Uterus (tissue), 2 donors: Measurements from ENCODE around the gene C1QTNF6.

Experiments used
- CTCF ChIP-seq, 4 experiments: fragments of 200-600 bp in 2 of 4; fragments of 450-650 bp in 2 of 4; sonication (generic) in 2 of 4; IDR thresholded peaks; one replicate each; pipeline ENCODE4 v1.5.1; 2016 to 2019; ENCODE audit warnings: antibody characterized with exemption in 4 of 4, mild to moderate bottlenecking in 2 of 4, moderate library complexity in 1 of 4
- POLR2A ChIP-seq, 2 donors: fragments of 450-650 bp; IDR thresholded peaks; one replicate each; pipeline ENCODE4 v1.6.1; 2016; ENCODE audit warnings: antibody characterized with exemption in 2 of 2, mild to moderate bottlenecking in 1 of 2, moderate library complexity in 1 of 2

DNA sequence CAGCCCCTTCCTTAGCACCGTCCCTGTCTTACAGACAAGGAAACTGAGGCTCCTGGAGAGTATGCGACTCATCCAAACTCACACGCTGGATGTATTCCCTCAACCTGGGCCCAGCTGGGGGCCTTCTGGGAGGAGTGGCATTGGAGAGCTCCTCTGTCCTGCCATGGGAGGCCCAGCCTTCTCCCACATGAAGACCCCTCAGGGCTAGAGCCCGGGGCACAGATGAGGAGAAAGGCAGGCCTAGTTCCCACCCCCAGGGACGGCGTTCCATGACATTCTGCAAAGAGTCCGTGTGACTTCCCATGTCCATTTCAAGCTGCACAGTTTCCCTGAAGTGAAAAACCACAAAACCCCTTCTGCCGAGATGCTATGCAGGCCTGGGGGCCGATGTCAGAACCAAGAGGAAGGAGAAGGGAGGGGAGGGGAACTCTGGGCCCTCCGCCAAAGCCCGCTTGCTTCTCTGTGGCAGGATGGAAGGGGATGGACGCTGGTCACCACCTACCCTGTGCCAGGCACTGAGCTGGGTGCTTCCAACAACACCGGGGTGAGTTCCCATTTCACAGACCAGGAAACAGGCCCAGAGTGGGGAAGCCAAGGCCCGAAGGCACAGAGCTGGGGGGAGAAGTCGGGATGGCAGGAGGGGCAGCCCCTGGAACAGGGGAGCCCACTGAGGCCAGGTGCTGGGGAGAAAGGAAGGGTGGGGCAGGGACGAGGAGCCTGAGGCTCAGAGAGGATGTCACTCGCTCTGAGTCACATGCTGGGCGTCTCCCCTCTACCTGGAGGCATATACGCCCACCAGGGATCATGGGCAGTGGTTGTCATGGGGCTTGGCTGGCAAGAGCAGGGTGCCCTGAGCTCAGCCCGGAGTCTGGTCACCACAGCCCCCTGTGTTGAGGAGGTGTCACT is 40.3 kb upstream of the C1QTNF6 start:
- TF ChIP-seq CTCF (IDR thresholded peaks at IDR 0.05) (no peak), POLR2A (IDR thresholded peaks at IDR 0.05) (no peak)
